Activated CD8-positive, alpha-beta memory T cell treated with anti-CD3 and anti-CD28 coated beads, Interleukin-2, amount 50 U/mL, for 24 hours (primary cell): ENCODE measurements around the gene DTX1.

Source experiments
- DNase-seq: peaks from one replicate; pipeline ENCODE4 v3.0.0-alpha.2; 2020; ENCODE audit errors: extremely low read depth

DTX1 gene

GRCh38 chr12:113094738-113095137 lies 38.2 kb downstream of the DTX1 start:
- DNase-seq: no peak

- DNase-seq: no peak
These were observed 38.9 kb downstream of the DTX1 start for GRCh38 chr12:113095405-113095804.

DNA sequence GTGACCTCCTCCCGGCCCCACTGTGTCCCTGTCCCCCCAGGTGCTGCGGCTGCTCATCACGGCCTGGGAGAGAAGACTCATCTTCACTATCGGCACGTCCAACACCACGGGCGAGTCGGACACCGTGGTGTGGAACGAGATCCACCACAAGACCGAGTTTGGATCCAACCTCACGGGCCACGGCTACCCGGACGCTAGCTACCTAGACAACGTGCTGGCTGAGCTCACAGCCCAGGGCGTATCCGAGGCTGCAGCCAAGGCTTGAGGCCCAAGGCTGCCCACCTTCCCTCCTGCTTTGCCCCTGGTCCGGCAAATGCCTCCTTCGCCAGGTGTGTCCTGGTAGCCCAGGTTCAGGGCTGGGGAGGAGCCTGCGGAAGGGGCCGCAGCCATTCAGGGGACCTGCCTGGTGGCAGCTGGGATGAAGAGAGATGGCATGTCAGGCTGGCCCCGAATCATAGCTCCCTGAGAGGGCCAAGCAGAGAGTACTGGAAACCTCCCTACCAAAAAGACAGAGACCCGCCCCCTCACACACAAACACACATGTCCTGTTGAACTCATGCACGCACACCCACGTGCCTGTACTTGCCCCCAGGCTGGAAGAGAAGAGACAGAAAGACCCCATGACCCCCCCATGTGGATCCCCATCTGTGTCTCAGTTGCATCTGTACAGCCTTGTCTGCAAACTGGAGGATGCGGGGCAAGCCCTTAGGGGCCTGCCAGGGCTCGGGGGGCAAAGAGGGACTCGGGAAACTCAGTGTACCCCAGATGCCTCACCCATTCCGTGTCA lies 40.3 kb downstream of the DTX1 start:
- no peak for DNase-seq

GRCh38 chr12:113097716-113098440 lies 41.3 kb downstream of the DTX1 start:
- no peak for DNase-seq

DNA sequence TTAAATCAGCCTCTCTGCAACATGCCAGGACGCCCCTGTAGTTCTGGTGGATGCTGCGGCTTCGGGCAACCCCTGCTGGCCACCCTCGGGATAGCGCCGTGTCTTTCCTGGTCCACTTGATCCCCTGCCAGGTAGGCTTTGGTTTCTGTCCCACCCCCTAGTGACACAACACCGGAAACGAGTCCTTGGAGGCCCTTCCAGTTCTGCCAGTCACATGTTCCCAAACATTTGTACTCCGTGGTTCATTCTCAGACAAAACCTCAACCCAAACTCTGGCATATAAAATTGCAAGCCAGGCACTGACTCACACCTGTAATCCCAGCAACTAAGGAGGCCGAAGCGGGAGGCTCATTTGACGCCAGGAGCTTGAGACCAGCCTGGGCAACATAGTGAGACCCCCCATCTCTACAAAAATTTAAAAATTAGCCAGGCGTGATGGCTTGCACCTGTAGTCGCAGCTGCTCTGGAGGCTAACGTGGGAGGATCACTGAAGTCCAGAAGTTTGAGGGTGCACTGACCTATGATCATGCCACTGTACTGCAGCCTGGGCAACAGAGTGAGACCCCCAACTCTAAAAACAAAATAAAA lies 42.0 kb downstream of the DTX1 start:
- DNase-seq: peak; percentile 25

- no peak for DNase-seq
These were observed 42.8 kb downstream of the DTX1 start for GRCh38 chr12:113099364-113099763.

DNA sequence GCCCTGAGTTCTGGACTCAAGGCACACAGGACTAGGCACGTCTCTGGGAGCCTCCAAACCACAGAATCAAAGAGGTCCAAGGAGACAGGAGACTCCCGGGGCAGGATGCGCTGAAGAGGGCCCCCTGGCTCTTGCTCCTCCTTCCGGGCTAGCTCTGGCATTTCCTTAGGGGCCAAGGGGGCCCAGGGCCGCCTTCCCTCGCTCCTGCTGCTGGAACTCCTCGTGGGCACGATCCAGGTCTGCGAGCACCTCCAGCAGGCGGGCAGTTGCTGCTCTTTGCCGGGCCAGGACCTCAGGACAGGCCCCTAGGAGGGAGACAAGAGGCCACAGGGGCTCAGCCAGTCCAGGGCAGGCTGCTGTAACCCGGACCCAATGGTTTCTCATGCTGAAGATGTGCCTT lies 43.2 kb downstream of the DTX1 start:
- no peak for DNase-seq

DNA sequence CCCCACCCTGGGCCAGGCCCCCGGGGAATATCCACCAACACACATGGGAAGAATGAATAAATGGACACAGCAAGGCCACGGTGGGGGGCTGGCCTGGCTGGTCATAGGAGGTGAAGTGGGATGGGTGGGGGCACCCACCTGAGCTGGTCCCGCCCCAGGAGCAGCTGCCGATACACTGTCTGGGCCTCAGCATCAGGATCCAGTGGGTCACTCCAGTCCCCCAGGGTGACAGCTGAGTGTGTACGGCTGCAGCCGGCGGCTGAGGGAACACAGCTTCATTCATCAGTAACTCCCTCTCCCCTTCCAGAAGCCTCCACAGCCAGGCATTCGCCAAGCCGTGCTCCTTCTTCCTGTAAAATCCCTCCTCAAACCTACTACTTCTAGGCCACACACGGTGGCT lies 45.2 kb downstream of the DTX1 start:
- no peak for DNase-seq

DNA sequence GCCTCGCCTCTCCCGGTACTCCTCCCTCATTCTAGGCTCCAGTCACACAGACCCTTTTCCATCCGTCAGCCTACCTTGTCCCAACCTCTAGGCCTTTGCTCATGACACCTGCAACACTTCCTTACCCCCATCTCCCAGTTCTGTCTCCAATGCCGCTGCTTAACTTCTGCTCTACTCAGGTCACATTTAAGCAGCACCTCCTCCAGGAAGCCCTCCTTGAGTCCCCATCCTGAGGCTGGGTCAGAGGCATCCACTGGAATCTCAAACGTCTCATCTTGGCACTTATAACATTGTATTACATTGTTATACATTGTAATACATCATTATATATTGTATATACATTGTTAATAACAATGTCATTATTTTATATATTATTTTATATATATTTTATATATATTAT lies 46.3 kb downstream of the DTX1 start:
- DNase-seq: no peak

GRCh38 chr12:113103756-113104450 lies 47.4 kb downstream of the DTX1 start:
- DNase-seq: no peak

- no peak for DNase-seq
These were observed 48.5 kb downstream of the DTX1 start for GRCh38 chr12:113104953-113105510.

GRCh38 chr12:113105606-113106271 lies 49.2 kb downstream of the DTX1 start:
- no peak for DNase-seq

- DNase-seq: no peak
These were observed 49.8 kb downstream of the DTX1 start for GRCh38 chr12:113106361-113106760.

DNA sequence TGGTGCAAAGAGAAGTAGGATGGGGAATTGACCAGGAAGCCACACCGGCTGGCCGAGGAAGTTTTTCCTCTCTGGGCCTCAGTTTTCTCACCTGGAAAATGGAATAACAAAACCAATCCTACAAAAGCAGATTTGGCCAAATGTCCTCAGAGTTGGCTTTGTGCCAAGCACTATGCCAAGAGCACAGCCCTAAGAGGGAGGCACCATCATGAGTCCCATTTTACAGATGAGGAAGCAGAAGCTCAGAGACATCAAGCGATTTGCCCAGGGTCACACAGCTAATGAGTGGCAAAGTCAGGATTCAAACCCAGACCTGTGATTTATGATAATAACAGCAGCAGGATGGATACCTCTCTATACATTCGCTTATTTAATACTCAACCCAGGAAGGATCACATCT lies 51.8 kb downstream of the DTX1 start:
- no peak for DNase-seq

- DNase-seq: no peak
These were observed 52.8 kb downstream of the DTX1 start for GRCh38 chr12:113109360-113109759.

- DNase-seq: no peak
These were observed 53.5 kb downstream of the DTX1 start for GRCh38 chr12:113109872-113110599.

DNA sequence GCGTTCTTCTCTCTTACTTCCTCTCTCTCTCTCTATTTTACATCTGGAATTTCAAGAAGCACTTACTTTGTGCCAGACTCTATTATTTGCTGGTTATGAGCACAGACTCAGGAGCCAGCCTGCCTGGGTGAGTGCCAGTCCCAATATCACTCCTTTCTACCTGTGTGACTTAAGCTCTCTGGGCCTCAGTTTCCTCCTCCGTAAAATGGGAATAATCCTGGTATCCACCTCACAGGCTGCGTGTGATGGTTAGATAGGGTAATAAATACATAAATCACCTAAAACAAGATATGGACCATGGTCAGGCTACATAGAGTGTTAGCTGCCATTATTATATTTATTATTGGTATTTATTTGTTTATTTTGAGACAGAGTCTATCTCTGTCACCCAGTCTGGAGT lies 54.7 kb downstream of the DTX1 start:
- DNase-seq: no peak

GRCh38 chr12:113112043-113112899 lies 55.7 kb downstream of the DTX1 start:
- no peak for DNase-seq

DNA sequence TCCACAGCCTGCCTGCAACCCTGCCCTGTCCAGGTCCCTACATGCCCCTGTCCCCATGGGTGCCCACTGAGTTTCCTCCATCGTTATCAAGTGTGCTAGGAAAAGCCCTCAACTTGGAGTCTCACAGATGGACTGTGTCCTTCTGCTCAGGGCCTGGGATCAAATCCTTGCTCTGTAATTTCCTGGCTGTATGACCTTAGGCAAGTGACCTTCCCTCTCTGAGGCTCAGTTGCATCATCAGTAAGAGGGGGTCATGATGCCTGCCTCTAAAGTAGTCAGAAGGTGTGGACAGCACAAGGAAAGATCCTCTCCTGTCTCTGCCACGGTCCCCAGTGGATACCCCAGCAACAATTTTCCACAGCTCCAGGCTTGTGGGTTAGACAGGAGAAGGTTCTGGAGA lies 56.9 kb downstream of the DTX1 start:
- no peak for DNase-seq
